H1 (cell line): ENCODE measurements around the gene ADPGK. TPM values are rescaled to one million over a fixed set of nuclear protein-coding genes. Genes with fewer than 3 reads are reported as not detected.

Source experiments
- ASH2L ChIP-seq: fragments of 200-600, 300-600 bp; sonication (generic); IDR thresholded peaks from one replicate; pipeline ENCODE4 v1.7.1; 2017; ENCODE audit warnings: low read length
- CHD7 ChIP-seq: fragments of 300-600 bp; sonication (generic); IDR thresholded peaks from 2 replicates; pipeline ENCODE4 v1.7.1; 2012; ENCODE audit warnings: low read length, moderate library complexity, mild to moderate bottlenecking, inconsistent platforms; ENCODE audit not compliant: insufficient replicate concordance
- GTF2F1 ChIP-seq: IDR thresholded peaks from 2 replicates; pipeline ENCODE4 v1.6.1; 2012; ENCODE audit warnings: low read depth, low read length, improper control_type of control experiment, borderline replicate concordance
- KDM1A ChIP-seq: fragments of 200-600, 300-600 bp; sonication (generic); IDR thresholded peaks from 2 replicates; pipeline ENCODE4 v1.7.1; 2016; ENCODE audit warnings: mild to moderate bottlenecking, low read length, borderline replicate concordance
- RNF2 ChIP-seq: fragments of 200-900, 300-1000 bp; sonication (generic); IDR thresholded peaks from 2 replicates; pipeline ENCODE4 v1.7.1; 2016; ENCODE audit warnings: borderline replicate concordance, low read depth, mild to moderate bottlenecking, antibody characterized with exemption, low read length; ENCODE audit not compliant: poor library complexity, severe bottlenecking; ENCODE audit errors: missing control alignments
- RXRA ChIP-seq: IDR thresholded peaks from 2 replicates; pipeline ENCODE4 v1.6.1; 2011; ENCODE audit warnings: low read depth, mild to moderate bottlenecking, low read length, moderate library complexity; ENCODE audit not compliant: insufficient read depth
- SAP30 ChIP-seq: fragments of 300-600 bp; sonication (generic); IDR thresholded peaks from 2 replicates; pipeline ENCODE4 v1.7.1; 2012; ENCODE audit warnings: low read length, moderate library complexity, mild to moderate bottlenecking, inconsistent platforms; ENCODE audit not compliant: insufficient read depth, insufficient replicate concordance
- SP1 ChIP-seq: IDR thresholded peaks from 2 replicates; pipeline ENCODE4 v1.6.1; 2011; ENCODE audit warnings: low read depth, low read length
- SRF ChIP-seq: IDR thresholded peaks from 2 replicates; pipeline ENCODE4 v1.6.1; 2011; ENCODE audit warnings: mild to moderate bottlenecking, low read depth, low read length, moderate library complexity
- TAF1 ChIP-seq: IDR thresholded peaks from 2 replicates; pipeline ENCODE4 v1.6.1; 2011; ENCODE audit warnings: mild to moderate bottlenecking, low read depth, low read length
- polyA plus RNA-seq, 7 experiments: library from polyadenylated mRNA; depleted of rRNA in 3 of 7; stranded (reverse) in 5 of 7; unstranded in 2 of 7; fragments of >200 nt in 5 of 7; fragments of 200-250 nt in 2 of 7; gene quantifications; 1 replicate in 5 of 7; 2 replicates in 1 of 7; 4 replicates in 1 of 7; pipeline versions ENCODE4 v1.2.1 to v1.2.3, GENCODE V29; 2011 to 2013; ENCODE audit warnings: missing spikeins in 2 of 7, mixed read lengths in 2 of 7
- total RNA-seq: library from RNA; stranded (reverse); fragmentation: NEBNext Ultra II Directional; extraction: Animal tissue kit (Norgen Biotek cat#: 25700); gene quantifications from 2 replicates; pipeline ENCODE4 v1.2.1, GENCODE V29; 2021
- TF ChIP-seq, protein P1 (sequence below): IDR thresholded peaks from 2 replicates; pipeline ENCODE4 v1.6.1; 2012; ENCODE audit warnings: inconsistent platforms

ADPGK gene
- total and polyA plus RNA-seq, 2 of the 8 experiments (the other 6 are each of a cell fraction or from before 2014, with no cell fraction given), result 32.2 to 38.2 TPM

GRCh38 chr15:72758182-72758581, 25.4 kb downstream of the ADPGK start (continued):
- TF ChIP-seq CHD7 (no peak), KDM1A (no peak), RNF2 (no peak), TAF1 (no peak), SRF (no peak), SP1 (no peak), GTF2F1 (no peak), SAP30 (no peak), RXRA (no peak), ASH2L (no peak)
- TF ChIP-seq, protein P1, sequence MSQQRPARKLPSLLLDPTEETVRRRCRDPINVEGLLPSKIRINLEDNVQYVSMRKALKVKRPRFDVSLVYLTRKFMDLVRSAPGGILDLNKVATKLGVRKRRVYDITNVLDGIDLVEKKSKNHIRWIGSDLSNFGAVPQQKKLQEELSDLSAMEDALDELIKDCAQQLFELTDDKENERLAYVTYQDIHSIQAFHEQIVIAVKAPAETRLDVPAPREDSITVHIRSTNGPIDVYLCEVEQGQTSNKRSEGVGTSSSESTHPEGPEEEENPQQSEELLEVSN, result no peak
